ENCODE data around the gene MS4A4E.
"Not testable (repeated sequence)": the region's sequence is repeated elsewhere in the genome, so short reads cannot be mapped to it uniquely, and the experiment has no call there.

The MS4A4E gene

DNA sequence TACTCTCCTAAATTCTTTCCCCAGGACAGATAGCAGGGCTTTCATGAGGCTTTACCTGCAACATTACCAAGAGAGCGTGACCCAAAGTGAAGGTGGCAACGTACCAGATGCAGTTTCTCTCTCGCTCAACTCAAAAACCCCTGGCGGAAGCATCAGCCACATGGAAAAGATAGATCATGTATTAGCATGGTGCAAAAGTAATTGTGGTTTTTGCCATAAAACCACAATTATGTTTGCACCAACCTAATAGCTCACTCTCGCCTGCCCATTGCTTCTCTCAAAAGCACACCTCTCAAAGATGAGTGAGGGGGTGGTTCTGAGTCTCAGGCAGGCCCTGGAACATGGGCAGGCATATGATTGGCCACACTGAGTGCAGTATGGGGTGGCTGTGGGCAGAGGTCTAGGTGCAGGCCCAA lies 67.1 kb downstream of the MS4A4E start:
- no peak for DNase-seq (ENCODE audit: low spot score)

DNA sequence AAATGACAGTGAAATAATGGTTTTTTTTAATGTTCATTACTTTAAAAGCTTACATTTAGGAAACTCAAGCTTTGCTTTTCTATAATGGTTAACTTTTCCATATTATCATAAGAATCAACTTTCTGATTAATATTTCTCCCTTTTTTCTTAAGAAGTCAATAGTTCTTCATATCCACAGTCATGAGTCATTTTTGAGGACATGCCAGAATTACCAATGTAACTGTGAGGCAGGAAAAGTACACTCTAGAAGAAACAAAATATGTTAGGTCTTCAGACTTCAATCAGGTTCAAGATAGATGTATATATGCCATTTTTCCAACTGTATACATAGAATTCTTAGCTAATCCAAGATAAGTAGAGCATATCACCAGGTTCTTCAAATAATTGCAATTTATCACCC lies 70.9 kb downstream of the MS4A4E start:
- no peak for DNase-seq (ENCODE audit: low spot score)

DNA sequence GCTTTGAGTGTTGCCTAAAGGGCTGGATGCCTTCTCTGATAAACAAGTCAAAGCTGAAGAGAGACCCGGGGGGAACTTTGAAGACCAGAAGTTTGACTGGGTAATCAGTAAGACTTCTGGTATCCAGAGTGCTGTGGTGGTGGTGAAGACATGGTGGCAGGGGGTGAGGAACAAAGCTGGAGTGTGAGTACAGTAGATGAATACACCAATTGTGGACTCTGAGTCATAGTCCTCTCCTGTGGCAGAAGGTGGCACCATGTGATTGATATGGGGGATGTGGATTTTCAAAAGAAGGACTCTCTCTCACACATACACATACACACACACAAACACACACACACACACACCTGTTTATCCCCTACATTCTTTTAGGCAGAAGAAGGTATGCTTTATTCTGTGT lies 72.4 kb downstream of the MS4A4E start:
- no peak for DNase-seq (ENCODE audit: low spot score)

DNA sequence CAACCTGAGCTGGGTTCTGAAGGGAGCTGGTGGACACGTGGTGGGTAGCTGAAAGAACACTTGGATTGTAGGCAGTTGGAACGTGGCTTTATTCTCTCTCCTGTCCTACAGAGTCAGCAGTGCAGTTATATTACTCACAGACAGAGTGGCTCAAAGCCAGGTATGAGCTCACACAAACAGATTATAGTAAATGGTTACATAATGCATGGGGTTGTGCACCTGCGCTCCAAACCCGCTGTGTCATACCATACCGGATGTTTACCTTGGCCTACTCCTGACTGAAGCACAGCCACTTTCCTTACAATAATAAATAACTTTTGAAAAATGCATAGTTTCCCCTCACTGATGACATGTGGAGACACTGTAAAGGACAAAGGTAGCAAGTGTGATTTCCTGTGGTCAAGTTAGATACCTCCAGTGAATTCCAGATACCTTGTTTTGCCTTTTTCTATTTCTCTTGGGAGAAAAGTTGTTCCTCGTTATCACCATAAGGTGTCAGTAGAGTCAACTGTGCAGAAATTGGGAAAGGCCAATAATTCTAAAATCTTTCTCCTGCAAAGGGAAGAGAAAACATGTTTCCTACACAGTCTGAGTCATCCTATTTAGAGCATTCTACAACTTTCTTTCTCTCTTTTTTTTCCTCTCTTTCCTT lies 73.5 kb downstream of the MS4A4E start:
- DNase-seq (ENCODE audit: low spot score), result no peak

DNA sequence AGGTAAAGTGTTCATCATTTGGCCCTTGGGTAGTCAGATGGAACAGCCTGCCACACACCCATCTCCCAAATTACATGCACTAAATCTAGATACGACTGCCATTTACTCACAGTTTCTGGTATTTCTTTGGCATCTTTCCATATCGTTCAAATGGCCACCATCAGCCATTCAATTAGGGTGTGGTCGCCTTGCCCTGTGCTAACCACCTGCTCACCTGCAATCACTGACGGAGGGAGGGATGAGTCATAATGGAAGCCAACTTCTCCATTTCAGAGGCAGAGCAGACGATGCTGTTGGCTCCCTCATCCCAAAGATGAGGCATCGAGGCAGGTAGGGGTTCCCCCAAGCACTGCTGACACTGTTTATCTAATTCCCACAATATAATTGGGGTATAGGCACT lies 74.6 kb downstream of the MS4A4E start:
- DNase-seq (ENCODE audit: low spot score), result no peak

DNA sequence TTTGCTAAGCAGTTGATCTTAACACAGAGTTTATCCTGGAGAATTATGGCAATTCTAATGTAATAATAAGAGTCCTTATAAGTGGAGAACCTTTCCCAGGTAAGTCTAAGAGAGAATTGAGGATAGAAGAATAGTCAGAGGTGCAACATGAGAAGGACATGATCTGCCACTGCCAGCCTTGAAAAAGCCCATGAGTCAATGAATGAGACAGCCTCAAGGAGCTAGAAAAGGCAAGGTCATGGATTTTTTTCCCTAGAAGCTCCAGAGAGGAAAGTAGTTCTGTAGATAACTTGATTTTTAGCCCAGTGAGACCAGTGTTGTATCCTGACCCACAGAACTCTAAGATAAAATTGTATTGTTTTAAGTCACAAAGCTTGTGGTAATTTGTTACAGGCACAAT lies 77.0 kb downstream of the MS4A4E start:
- no peak for DNase-seq (ENCODE audit: low spot score)

DNA sequence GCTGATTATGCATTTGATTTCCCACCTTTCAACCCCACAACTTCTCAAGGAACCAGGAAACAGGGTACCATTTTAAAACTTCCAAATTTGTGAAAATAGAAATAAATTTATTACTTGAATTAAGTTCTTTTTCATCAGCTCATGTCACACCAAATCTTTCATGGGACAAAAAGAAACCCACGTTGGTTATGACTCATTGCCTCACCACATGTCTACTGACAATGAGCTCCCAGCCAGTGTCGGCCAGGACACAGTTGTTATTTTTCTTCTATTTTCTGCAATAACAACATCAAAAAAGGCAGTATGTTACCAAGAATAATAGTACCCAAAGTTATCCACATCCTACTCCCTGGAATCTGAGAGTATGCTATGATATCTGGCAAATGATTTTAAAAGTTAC lies 77.4 kb downstream of the MS4A4E start:
- DNase-seq (ENCODE audit: low spot score), result no peak

DNA sequence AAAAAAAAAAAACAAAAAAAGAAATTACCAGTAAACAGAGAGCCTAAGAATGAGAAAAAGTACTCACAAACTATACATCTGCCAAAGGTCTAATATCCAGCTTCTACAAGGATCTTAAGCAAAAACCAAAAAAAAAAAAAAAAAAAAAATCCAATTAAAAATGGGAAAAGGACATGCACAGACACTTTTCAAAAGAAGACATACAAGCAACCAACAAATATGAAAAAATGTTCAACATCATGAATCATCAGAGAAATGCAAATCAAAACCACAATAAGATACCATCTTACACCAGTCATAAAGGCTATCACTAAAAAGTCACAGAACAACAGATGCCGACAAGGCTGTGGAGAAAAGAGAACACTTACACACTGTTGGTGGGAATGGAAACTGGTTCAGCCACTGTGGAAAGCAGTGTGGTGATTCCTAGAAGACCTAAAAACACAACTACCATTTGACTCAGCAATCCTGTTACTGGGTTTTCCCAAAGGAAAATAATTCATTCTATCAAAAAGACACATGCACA lies 78.3 kb downstream of the MS4A4E start:
- DNase-seq (ENCODE audit: low spot score), result no peak

DNA sequence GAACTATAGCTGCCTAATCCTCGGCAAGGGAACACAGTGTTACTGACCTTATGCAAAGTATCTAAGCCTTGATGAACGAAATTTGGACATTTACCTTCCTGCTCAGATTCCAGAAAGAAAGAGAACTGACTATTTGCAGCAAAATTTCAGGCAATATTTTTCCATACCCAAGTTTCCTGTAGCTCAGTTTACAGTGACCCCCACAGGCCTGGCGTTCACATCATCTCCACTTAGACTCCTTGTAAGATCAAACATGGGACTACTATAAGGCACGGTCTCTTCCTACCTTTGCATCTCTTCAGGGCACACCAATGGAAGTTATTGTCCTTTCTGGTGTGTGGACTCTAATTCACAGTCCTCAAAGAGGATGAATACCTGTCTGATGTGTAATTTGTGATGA lies 81.2 kb downstream of the MS4A4E start:
- DNase-seq (ENCODE audit: low spot score), result no peak

DNA sequence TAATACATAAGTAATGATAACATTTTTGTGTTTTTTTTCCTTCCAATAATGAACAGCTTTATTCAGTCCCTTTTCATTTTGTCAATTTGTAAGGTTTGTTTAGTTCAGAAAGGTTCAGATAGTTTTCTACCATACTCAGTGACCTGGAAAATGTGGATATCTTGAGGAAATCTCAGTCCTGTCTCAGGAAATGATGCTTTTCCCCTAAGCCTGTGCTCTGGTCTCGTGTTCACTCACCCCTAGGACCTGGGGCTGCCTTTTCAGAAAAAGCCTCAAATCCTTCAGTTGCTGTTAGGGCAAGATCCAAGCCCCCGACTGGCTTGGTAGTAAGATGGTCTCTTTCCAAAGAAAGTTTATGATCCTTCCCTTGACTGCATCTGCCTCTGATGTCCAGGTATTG lies 81.8 kb downstream of the MS4A4E start:
- DNase-seq (ENCODE audit: low spot score), result no peak

DNA sequence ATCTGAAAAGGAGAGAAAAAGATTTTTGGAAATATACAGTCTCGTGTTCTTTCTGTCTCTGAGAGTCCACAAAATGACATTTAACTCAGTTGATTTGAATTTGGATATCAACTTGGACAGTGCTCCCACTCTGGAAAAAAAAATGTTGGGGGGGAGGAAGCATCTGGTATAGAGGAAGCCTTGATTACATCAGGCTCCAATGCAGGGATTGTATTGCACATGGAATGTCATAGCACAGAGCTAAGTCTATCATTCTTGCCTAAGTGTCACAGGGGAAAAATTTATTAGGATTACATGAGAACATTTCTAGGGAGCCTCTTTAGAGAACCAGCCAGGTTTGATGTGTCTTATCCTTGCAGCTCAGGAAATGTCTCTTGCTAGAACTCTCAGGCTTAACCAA lies 83.1 kb downstream of the MS4A4E start:
- no peak for DNase-seq (ENCODE audit: low spot score)

DNA sequence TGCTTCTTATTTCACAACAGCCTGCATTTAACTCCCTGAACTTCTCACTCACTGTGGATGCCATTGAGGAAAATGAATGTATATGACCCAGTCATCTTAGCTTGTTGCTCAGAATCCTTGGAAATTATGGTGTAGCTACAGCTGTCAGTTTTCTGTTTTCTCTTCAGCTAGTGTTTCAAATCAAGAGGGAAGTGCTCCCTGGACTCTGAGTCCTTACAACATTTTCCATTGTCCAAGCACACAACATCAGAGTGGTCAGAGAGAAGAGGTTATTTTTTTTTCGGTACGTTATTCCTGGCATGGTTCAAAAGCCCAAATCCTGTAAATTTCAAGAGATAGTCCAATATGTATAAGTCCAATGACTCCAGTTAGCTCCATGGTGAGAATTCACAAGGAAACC lies 83.7 kb downstream of the MS4A4E start:
- no peak for DNase-seq (ENCODE audit: low spot score)

DNA sequence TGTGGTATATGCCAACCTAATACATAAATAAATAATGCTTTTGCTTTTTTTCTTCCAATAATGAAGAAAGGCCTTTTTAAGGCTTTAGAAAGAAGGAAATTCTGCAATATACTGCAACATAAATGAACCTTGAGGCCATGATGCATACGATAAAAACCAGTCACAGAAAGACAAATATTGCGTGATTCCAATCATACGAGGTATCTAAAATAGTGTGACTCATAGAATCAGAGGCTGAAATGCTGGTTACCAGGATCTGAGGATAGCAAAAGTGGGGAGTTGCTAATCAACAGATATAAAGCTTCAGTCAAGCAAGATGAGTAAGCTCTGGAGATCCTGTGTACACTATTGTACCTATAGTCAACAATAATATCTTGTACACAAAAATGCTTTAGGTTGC lies 84.3 kb downstream of the MS4A4E start:
- no peak for DNase-seq (ENCODE audit: low spot score)

DNA sequence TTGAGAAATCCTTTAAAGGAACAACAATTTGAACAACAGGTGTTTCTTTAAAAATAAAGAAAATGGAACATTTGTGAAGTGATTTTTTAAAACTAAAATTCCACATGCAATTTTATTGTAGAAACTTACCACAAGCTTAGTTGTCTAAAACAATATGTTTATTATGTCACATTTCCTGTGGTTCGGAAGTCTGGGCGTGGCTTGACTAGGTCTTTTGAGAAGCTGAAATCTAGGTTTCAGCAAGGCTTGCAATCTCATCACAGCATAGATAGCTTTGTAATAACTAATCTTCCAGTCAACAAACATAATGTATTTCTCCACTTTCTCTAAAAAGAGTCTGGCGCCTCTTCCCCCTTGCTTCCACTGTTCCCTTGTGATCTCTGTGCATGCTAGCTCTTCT lies 87.0 kb downstream of the MS4A4E start:
- DNase-seq (ENCODE audit: low spot score), result no peak

DNA sequence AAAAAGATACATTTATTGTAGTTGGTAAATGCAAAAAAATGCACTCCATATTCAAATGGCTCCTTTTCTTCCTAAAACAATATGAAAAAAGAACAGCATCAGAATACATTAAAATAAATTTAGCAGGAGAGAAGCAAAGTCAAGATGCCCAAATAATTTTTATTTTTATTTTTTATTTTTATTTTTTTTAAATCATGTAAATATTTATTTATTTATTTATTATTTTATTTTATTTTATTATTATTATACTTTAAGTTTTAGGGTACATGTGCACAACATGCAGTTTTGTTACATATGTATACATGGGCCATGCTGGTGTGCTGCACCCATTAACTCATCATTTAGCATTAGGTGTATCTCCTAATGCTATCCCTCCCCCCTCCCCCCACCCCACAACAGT lies 90.2 kb downstream of the MS4A4E start:
- DNase-seq (ENCODE audit: low spot score), result not testable (repeated sequence)

DNA sequence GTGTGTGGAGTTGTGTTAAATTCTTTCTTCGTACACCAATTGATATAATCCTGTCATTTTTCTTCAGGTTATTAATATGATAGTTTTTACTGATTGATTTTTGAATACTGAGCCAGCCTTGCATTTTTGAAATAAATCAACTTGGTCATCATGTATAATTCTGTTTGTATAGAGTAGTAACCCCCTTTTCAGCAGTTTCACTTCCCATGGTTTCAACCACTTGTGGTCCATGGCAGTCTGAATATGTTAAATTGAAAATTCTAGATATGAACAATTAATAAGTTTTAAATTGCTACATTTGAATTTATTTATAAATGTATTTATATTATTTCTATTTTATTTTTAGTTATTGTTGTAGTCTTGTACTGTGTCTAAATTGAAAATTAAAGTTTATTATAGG lies 92.7 kb downstream of the MS4A4E start:
- no peak for DNase-seq (ENCODE audit: low spot score)
